H9 (cell line): ENCODE results near the gene PEMT. TPM values are rescaled to one million over a fixed set of nuclear protein-coding genes. Genes with fewer than 3 reads are reported as not detected.

Experiments
- DNase-seq: peaks from one replicate; pipeline ENCODE4 v3.0.0-alpha.2; 2017
- H2AFZ ChIP-seq: one replicate; pipeline ENCODE4 v1.6.1; 2013; ENCODE audit warnings: mild to moderate bottlenecking, low read length, control low read depth, moderate library complexity
- H2AK5ac ChIP-seq: 2 replicates; pipeline ENCODE4 v1.6.1; 2013; ENCODE audit warnings: low read length, control low read depth, mixed read lengths; ENCODE audit not compliant: insufficient read length
- H2BK120ac ChIP-seq: one replicate; pipeline ENCODE4 v1.6.1; 2013; ENCODE audit warnings: low read depth, mild to moderate bottlenecking, low read length, control low read depth, inconsistent platforms; ENCODE audit not compliant: poor library complexity, severe bottlenecking
- H2BK12ac ChIP-seq: 2 replicates; pipeline ENCODE4 v1.6.1; 2013; ENCODE audit warnings: low read length, control low read depth, mixed read lengths, low read depth; ENCODE audit not compliant: insufficient read length
- H2BK15ac ChIP-seq: 2 replicates; pipeline ENCODE4 v1.6.1; 2013; ENCODE audit warnings: low read depth, low read length, control low read depth
- H2BK20ac ChIP-seq: one replicate; pipeline ENCODE4 v1.6.1; 2013; ENCODE audit warnings: low read depth, mild to moderate bottlenecking, low read length, control low read depth, inconsistent platforms; ENCODE audit not compliant: poor library complexity, severe bottlenecking
- H2BK5ac ChIP-seq: 2 replicates; pipeline ENCODE4 v1.6.1; 2013; ENCODE audit warnings: low read length, control low read depth, mixed read lengths; ENCODE audit not compliant: insufficient read length
- H3K14ac ChIP-seq: 2 replicates; pipeline ENCODE4 v1.6.1; 2013; ENCODE audit warnings: low read length, control low read depth; ENCODE audit not compliant: insufficient read depth
- H3K18ac ChIP-seq: 2 replicates; pipeline ENCODE4 v1.6.1; 2013; ENCODE audit warnings: low read depth, mild to moderate bottlenecking, mixed read lengths, low read length, control low read depth; ENCODE audit not compliant: insufficient read length
- H3K23ac ChIP-seq: 2 replicates; pipeline ENCODE4 v1.6.1; 2013; ENCODE audit warnings: low read length, control low read depth, mixed read lengths, low read depth; ENCODE audit not compliant: insufficient read length
- H3K23me2 ChIP-seq: 2 replicates; pipeline ENCODE4 v1.6.1; 2013; ENCODE audit warnings: low read depth, mild to moderate bottlenecking, mixed read lengths, low read length, control low read depth; ENCODE audit not compliant: insufficient read length, poor library complexity, severe bottlenecking
- H3K27ac ChIP-seq: 2 replicates; pipeline ENCODE4 v1.5.1; 2013; ENCODE audit warnings: low read length, control low read depth, mixed read lengths, low read depth; ENCODE audit not compliant: insufficient read length
- H3K27me3 ChIP-seq: 2 replicates; pipeline ENCODE4 v1.6.1; 2013; ENCODE audit warnings: low read length, control low read depth, inconsistent platforms; ENCODE audit not compliant: insufficient read depth
- H3K4ac ChIP-seq: 2 replicates; pipeline ENCODE4 v1.6.1; 2013; ENCODE audit warnings: low read depth, mild to moderate bottlenecking, control low read depth, inconsistent platforms, low read length, moderate library complexity
- H3K4me1 ChIP-seq: 2 replicates; pipeline ENCODE4 v1.6.1; 2013; ENCODE audit warnings: low read length, control low read depth, inconsistent platforms; ENCODE audit not compliant: insufficient read depth
- H3K4me2 ChIP-seq: 2 replicates; pipeline ENCODE4 v1.6.1; 2013; ENCODE audit warnings: low read length, control low read depth, mixed read lengths; ENCODE audit not compliant: insufficient read length, insufficient read depth
- H3K56ac ChIP-seq: 2 replicates; pipeline ENCODE4 v1.6.1; 2013; ENCODE audit warnings: low read depth, mild to moderate bottlenecking, mixed read lengths, low read length, control low read depth; ENCODE audit not compliant: insufficient read length
- H3K79me1 ChIP-seq: 2 replicates; pipeline ENCODE4 v1.6.1; 2013; ENCODE audit warnings: low read depth, mild to moderate bottlenecking, moderate library complexity, low read length, control low read depth, inconsistent platforms; ENCODE audit not compliant: insufficient read depth, poor library complexity, severe bottlenecking
- H3K79me2 ChIP-seq: 2 replicates; pipeline ENCODE4 v1.6.1; 2013; ENCODE audit warnings: low read length, control low read depth, inconsistent platforms; ENCODE audit not compliant: insufficient read depth
- H3K9ac ChIP-seq: 2 replicates; pipeline ENCODE4 v1.6.1; 2013; ENCODE audit warnings: low read length, control low read depth, mixed read lengths; ENCODE audit not compliant: insufficient read length; ENCODE audit errors: extremely low read depth
- H3K9me3 ChIP-seq: one replicate; pipeline ENCODE4 v1.6.1; 2013; ENCODE audit warnings: low read depth, low read length, inconsistent platforms; ENCODE audit not compliant: control insufficient read depth
- H3T11ph ChIP-seq: one replicate; pipeline ENCODE4 v1.6.1; 2013; ENCODE audit warnings: mild to moderate bottlenecking, low read length, control low read depth, inconsistent platforms
- H4K20me1 ChIP-seq: one replicate; pipeline ENCODE4 v1.6.1; 2013; ENCODE audit not compliant: control insufficient read depth, insufficient read length, insufficient read depth
- H4K5ac ChIP-seq: 2 replicates; pipeline ENCODE4 v1.6.1; 2013; ENCODE audit warnings: low read depth, mild to moderate bottlenecking, mixed read lengths, low read length, control low read depth; ENCODE audit not compliant: insufficient read length
- H4K8ac ChIP-seq: replicated peaks from 2 replicates; pipeline ENCODE4 v1.6.1; 2013; ENCODE audit warnings: low read length, control low read depth, mixed read lengths, low read depth; ENCODE audit not compliant: insufficient read length
- H4K91ac ChIP-seq: 2 replicates; pipeline ENCODE4 v1.6.1; 2013; ENCODE audit warnings: low read depth, mild to moderate bottlenecking, moderate library complexity, mixed read lengths, low read length, control low read depth; ENCODE audit not compliant: insufficient read length
- H3K27ac Mint-ChIP-seq, 3 experiments: 2 replicates in 2 of 3; 3 replicates in 1 of 3; pipeline ENCODE4 v1.8.0; 2020 to 2021; ENCODE audit warnings: mixed read lengths in 3 of 3, mild to moderate bottlenecking in 1 of 3, moderate library complexity in 1 of 3
- H3K27me3 Mint-ChIP-seq: 2 replicates; pipeline ENCODE4 v1.8.0; 2021; ENCODE audit warnings: low read depth, mild to moderate bottlenecking, moderate library complexity, mixed read lengths
- H3K36me3 Mint-ChIP-seq, 3 experiments: 2 replicates in 2 of 3; 3 replicates in 1 of 3; pipeline ENCODE4 v1.8.0; 2020 to 2021; ENCODE audit warnings: low read depth in 3 of 3, mixed read lengths in 3 of 3; ENCODE audit not compliant: insufficient read depth in 1 of 3
- H3K4me1 Mint-ChIP-seq, 2 experiments: 2 replicates each; pipeline ENCODE4 v1.8.0; 2020; ENCODE audit warnings: mixed read lengths in 2 of 2
- H3K4me3 Mint-ChIP-seq, 2 experiments: 2 replicates in 1 of 2; 3 replicates in 1 of 2; pipeline ENCODE4 v1.8.0; 2020 to 2021; ENCODE audit warnings: mild to moderate bottlenecking in 2 of 2, mixed read lengths in 2 of 2, moderate library complexity in 1 of 2
- H3K9me3 Mint-ChIP-seq, 2 experiments: 2 replicates in 1 of 2; 3 replicates in 1 of 2; pipeline ENCODE4 v1.8.0; 2020; ENCODE audit warnings: mild to moderate bottlenecking in 2 of 2, mixed read lengths in 2 of 2, moderate library complexity in 1 of 2
- WGBS: extraction: QIAGEN DNeasy Blood & Tissue Kit; methylation state at CpG from one replicate; pipeline ENCODE4 v1.1.7; 2013; ENCODE audit warnings: missing lambda C conversion rate, low lambda C conversion rate, mixed read lengths; ENCODE audit not compliant: insufficient read length; ENCODE audit errors: extremely low coverage; 5-methylcytosine and 5-hydroxymethylcytosine counted together
- total RNA-seq: library from RNA; stranded (reverse); gene quantifications from 2 replicates; pipeline ENCODE4 v1.2.1, GENCODE V29; 2021
- TF ChIP-seq, protein P1 (sequence below): fragments of 200-600 bp; sonication (generic); conservative IDR thresholded peaks from 3 replicates; pipeline ENCODE4 v1.8.0; 2021; ENCODE audit warnings: antibody characterized with exemption, mild to moderate bottlenecking

The PEMT gene
- total RNA-seq, 1 experiment from 2014 or later: 63.2 TPM

DNA sequence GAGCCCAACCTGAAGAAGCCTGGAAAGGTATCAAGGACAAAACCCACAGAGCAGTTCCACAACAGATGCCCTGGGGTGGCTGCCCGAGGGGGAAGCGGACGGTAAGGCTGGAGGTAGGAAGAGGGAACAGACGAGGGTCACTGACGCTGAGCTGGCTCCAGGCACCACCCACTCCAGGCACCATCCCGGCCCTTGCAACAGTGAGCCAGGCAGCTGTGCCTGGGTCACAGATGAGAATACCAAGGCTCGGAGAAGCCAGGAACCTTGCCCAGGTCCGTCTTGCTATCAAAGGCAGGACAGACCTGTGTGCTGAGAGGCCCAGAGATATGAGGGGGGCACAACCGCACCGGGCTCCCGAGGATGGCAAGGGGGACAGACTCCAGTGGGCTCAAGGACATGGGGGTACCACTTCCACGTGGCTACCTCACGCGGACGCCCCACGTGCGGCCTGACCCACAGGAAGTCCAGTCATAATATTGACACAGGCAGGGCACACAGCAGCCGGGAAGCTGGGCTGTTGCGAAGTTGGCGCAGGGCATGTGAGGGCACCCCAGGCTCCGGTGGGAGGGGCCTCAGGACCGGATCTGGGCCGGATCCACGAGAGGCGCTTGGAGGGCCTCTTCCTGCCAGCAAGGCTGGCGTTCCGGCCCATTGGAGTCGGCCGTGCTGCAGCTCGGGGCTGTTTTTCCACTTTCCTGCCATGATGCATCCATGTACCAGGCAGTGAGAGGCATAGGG is 29.9 kb downstream of the PEMT start:
- Histone ChIP-seq H3K4me1 (peaks cover 2% of the 10 kb centered on the region; the same call in 1 of the 2 replicates), H2BK12ac (no peak overlapping the region), H2BK120ac (no peak overlapping the region), H3K23ac (no peak overlapping the region), H4K20me1 (no peaks in the 10 kb centered on the region), H3K4ac (no peak overlapping the region), H2BK15ac (no peak overlapping the region), H4K8ac (no peak overlapping the region), H4K5ac (no peak overlapping the region), H2AFZ (no peak overlapping the region), H4K91ac (no peak overlapping the region), H3K56ac (no peak overlapping the region), H3K14ac (no peak overlapping the region; the same call in 1 of the 2 replicates), H3K9me3 (no peaks in the 10 kb centered on the region), H3K4me2 (no peak overlapping the region), H2BK20ac (no peak overlapping the region), H2AK5ac (no peak overlapping the region), H2BK5ac (no peak overlapping the region), H3K18ac (no peak overlapping the region), H3K79me1 (no peaks in the 10 kb centered on the region), H3K79me2 (no peaks in the 10 kb centered on the region), H3T11ph (no peak overlapping the region), H3K27ac (no peak overlapping the region), H3K27me3 (no peaks in the 10 kb centered on the region), H3K9ac (no peak overlapping the region), H3K23me2 (no peaks in the 10 kb centered on the region)
- no peak for DNase-seq
- no CpG with 5 or more reads among the region's 30 CpGs for WGBS
- Mint-ChIP-seq H3K27me3 (no peaks in the 10 kb centered on the region), H3K9me3 (no peaks in the 10 kb centered on the region), H3K4me1 (peaks cover 16 to 22% of the 10 kb centered on the region in 2 experiments), H3K27ac (peak overlapping the region in 1 of 3 experiments; percentile 31; a peak in 2 of 7 replicates), H3K36me3 (no peaks in the 10 kb centered on the region; a peak in 2 of 7 replicates), H3K4me3 (no peak overlapping the region)
- TF ChIP-seq, protein P1, sequence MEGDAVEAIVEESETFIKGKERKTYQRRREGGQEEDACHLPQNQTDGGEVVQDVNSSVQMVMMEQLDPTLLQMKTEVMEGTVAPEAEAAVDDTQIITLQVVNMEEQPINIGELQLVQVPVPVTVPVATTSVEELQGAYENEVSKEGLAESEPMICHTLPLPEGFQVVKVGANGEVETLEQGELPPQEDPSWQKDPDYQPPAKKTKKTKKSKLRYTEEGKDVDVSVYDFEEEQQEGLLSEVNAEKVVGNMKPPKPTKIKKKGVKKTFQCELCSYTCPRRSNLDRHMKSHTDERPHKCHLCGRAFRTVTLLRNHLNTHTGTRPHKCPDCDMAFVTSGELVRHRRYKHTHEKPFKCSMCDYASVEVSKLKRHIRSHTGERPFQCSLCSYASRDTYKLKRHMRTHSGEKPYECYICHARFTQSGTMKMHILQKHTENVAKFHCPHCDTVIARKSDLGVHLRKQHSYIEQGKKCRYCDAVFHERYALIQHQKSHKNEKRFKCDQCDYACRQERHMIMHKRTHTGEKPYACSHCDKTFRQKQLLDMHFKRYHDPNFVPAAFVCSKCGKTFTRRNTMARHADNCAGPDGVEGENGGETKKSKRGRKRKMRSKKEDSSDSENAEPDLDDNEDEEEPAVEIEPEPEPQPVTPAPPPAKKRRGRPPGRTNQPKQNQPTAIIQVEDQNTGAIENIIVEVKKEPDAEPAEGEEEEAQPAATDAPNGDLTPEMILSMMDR: no peak
